Mesothelial cell of epicardium (in vitro differentiated cells): Measurements from ENCODE around the gene ANK3. TPM values are rescaled to one million over a fixed set of nuclear protein-coding genes. Genes with fewer than 3 reads are reported as not detected.

Experiments
- DNase-seq, 2 experiments: peaks; one replicate each; pipeline ENCODE4 v3.0.0; 2021; ENCODE audit warnings: low spot score in 2 of 2; ENCODE audit not compliant: unreplicated experiment in 2 of 2
- H3K27ac Mint-ChIP-seq: 2 replicates; pipeline ENCODE4 v1.8.0; 2021; ENCODE audit warnings: mixed read lengths
- H3K27me3 Mint-ChIP-seq: 2 replicates; pipeline ENCODE4 v1.8.0; 2021; ENCODE audit warnings: low read depth, mixed read lengths
- H3K36me3 Mint-ChIP-seq: 2 replicates; pipeline ENCODE4 v1.8.0; 2021; ENCODE audit warnings: mixed read lengths
- H3K4me1 Mint-ChIP-seq: 2 replicates; pipeline ENCODE4 v1.8.0; 2021; ENCODE audit warnings: mixed read lengths
- H3K4me3 Mint-ChIP-seq: 2 replicates; pipeline ENCODE4 v1.8.0; 2021; ENCODE audit warnings: mild to moderate bottlenecking, moderate library complexity, mixed read lengths
- H3K9me3 Mint-ChIP-seq: 2 replicates; pipeline ENCODE4 v1.8.0; 2021; ENCODE audit warnings: mixed read lengths
- total RNA-seq: library from RNA; stranded (reverse); gene quantifications from 3 replicates; pipeline ENCODE4 v1.2.1, GENCODE V29; 2021
- TF ChIP-seq, protein P1 (sequence below): fragments of 200-600 bp; sonication (generic); IDR thresholded peaks from one replicate; pipeline ENCODE4 v1.5.0; 2021; ENCODE audit warnings: antibody characterized with exemption; ENCODE audit not compliant: unreplicated experiment

ANK3 gene
- total RNA-seq, 1 donor from 2014 or later: 242 TPM

GRCh38 chr10:60335708-60336107 lies 54.0 kb downstream of the ANK3 start:
- Mint-ChIP-seq H3K27ac (peak overlapping the region; percentile 14), H3K27me3 (no peaks in the 10 kb centered on the region), H3K9me3 (no peaks in the 10 kb centered on the region), H3K4me3 (no peak overlapping the region), H3K4me1 (peaks cover 41% of the 10 kb centered on the region), H3K36me3 (no peaks in the 10 kb centered on the region)
- TF ChIP-seq, protein P1, sequence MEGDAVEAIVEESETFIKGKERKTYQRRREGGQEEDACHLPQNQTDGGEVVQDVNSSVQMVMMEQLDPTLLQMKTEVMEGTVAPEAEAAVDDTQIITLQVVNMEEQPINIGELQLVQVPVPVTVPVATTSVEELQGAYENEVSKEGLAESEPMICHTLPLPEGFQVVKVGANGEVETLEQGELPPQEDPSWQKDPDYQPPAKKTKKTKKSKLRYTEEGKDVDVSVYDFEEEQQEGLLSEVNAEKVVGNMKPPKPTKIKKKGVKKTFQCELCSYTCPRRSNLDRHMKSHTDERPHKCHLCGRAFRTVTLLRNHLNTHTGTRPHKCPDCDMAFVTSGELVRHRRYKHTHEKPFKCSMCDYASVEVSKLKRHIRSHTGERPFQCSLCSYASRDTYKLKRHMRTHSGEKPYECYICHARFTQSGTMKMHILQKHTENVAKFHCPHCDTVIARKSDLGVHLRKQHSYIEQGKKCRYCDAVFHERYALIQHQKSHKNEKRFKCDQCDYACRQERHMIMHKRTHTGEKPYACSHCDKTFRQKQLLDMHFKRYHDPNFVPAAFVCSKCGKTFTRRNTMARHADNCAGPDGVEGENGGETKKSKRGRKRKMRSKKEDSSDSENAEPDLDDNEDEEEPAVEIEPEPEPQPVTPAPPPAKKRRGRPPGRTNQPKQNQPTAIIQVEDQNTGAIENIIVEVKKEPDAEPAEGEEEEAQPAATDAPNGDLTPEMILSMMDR: no peak
- DNase-seq: no peak

- no peak for DNase-seq
- Mint-ChIP-seq H3K9me3 (peaks cover 6% of the 10 kb centered on the region), H3K36me3 (peaks cover 5% of the 10 kb centered on the region), H3K27me3 (no peaks in the 10 kb centered on the region), H3K27ac (peak overlapping the region; percentile 75), H3K4me1 (peaks cover 41% of the 10 kb centered on the region), H3K4me3 (no peak overlapping the region)
- TF ChIP-seq, protein P1: no peak
Observed at GRCh38 chr10:60334991-60335390, 54.7 kb downstream of the ANK3 start.

DNA sequence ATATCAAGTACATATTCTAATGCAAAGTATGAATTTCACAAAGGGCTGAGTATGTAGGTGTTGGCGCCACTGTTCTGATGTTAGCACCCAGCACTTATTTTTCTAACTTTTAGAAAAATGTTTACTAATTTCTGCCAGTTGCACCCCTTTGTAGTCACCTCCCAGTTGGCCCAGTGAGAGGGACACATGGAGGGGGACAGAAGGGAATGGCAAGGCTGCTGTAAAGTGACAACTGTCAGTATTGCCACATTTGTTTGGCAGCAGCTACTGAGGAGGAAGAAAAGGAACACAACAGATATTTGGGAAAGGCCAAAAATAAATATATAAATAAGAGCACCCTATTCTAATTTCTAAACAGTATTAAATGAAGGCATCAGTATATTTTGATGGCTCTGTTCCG lies 57.3 kb downstream of the ANK3 start:
- Mint-ChIP-seq H3K4me3 (no peak overlapping the region), H3K27ac (no peak overlapping the region), H3K27me3 (no peaks in the 10 kb centered on the region), H3K4me1 (peaks cover 26% of the 10 kb centered on the region), H3K9me3 (peaks cover 14% of the 10 kb centered on the region), H3K36me3 (peaks cover 14% of the 10 kb centered on the region)
- TF ChIP-seq, protein P1: no peak
- no peak for DNase-seq

- no peak overlapping the region for H3K4me3 Mint-ChIP-seq
- peaks cover 21% of the 10 kb centered on the region for H3K4me1 Mint-ChIP-seq
Observed at GRCh38 chr10:60331886-60332285, 57.8 kb downstream of the ANK3 start.

DNA sequence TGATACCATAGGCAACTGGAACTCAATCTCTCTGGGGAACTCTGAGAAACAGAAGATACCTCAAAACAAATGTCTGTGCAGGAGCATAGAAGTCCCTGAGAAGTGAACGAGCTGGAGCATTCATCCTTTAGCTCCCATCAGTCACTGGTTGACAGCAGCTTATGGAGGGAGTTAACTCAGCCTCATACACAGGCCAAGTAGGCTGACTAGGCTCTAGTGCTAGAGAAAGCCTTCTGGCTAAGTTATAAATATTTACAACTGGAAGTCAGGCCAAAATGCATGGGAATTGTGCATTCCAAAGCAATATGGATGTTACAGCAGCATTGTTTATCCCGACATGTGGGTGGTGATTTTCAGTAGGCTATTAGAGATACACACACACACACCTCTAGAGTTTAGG lies 66.5 kb downstream of the ANK3 start:
- TF ChIP-seq, protein P1: no peak
- Mint-ChIP-seq H3K4me3 (no peak overlapping the region), H3K36me3 (no peaks in the 10 kb centered on the region), H3K9me3 (peaks cover 4% of the 10 kb centered on the region), H3K4me1 (peaks cover 26% of the 10 kb centered on the region), H3K27me3 (no peaks in the 10 kb centered on the region), H3K27ac (peak overlapping the region; percentile 41)
- no peak for DNase-seq

More at GRCh38 chr10:60331886-60332285, 57.8 kb downstream of the ANK3 start:
- no peak for DNase-seq
- TF ChIP-seq, protein P1: no peak
- H3K9me3 Mint-ChIP-seq: peaks cover 14% of the 10 kb centered on the region
- no peak overlapping the region for H3K27ac Mint-ChIP-seq
- no peaks in the 10 kb centered on the region for H3K27me3 Mint-ChIP-seq
- peaks cover 14% of the 10 kb centered on the region for H3K36me3 Mint-ChIP-seq

DNA sequence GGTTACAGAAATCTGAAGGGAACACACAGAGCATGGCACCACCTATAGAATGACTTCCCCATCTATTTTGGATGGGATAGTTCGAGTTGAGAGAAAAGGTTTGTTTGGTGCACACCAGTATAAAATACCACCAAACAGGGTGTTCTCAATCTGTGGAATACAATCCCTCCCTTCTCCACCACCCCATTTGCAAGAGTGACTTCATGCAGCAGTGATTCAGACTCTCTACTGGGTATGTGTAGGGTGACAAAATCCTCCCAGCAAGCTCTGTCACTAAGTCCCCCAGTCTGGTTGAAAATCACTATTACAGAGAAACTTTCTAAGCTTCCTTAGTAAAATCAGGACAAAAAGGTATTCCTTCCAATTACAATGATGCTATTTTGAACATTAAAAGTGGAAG lies 69.0 kb downstream of the ANK3 start:
- Mint-ChIP-seq H3K27ac (no peak overlapping the region), H3K4me1 (peaks cover 31% of the 10 kb centered on the region), H3K9me3 (peaks cover 1% of the 10 kb centered on the region), H3K4me3 (no peak overlapping the region), H3K27me3 (no peaks in the 10 kb centered on the region), H3K36me3 (no peaks in the 10 kb centered on the region)
- TF ChIP-seq, protein P1: no peak
- no peak for DNase-seq
